Stimulated activated CD4-positive, alpha-beta T cell treated with anti-CD3 and anti-CD28 coated beads, Interleukin-4, amount 100 ng/mL, for 24 hours (primary cell): Measurements from ENCODE around the gene ZNF566.

Experiments
- DNase-seq: peaks from one replicate; pipeline ENCODE4 v3.0.0-alpha.2; 2020

Gene ZNF566

DNA sequence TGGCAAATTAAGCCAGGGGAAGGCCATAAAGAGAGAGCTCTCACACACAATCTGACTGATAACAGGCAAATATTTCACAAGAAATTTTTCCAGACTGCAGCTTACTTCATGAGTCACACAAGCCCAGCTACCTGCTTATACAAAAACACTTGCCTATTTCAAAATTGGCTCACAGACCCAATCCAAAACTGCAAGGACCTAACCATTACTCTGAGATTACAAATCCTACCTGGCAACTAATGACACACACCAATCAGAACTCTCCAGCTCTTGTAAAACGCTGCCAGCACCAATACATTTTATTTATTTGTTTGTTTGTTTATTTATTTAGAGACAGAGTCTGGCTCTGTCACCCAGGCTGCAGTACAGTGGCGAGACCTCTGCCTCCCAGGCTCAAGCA is 52.8 kb downstream of the ZNF566 start:
- no peak for DNase-seq

DNA sequence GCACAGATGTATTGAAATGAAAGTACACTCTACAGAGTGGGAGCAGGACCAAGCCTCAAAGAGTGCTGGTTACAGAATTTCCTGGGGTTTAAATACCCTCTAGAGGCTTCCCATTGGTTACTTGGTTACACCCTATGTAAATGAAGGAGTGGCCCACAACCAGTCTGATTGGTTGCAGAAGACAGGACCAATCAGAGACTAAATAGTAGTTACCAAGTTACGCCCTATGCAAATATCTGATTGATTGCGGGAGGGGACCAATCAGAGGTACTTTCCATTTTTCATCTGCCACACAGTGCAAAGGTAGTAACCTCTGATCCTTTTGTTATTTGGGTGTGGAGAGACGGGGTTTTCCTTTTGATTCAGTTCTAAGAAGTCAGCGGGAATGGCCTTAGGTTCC is 65.4 kb downstream of the ZNF566 start:
- no peak for DNase-seq

DNA sequence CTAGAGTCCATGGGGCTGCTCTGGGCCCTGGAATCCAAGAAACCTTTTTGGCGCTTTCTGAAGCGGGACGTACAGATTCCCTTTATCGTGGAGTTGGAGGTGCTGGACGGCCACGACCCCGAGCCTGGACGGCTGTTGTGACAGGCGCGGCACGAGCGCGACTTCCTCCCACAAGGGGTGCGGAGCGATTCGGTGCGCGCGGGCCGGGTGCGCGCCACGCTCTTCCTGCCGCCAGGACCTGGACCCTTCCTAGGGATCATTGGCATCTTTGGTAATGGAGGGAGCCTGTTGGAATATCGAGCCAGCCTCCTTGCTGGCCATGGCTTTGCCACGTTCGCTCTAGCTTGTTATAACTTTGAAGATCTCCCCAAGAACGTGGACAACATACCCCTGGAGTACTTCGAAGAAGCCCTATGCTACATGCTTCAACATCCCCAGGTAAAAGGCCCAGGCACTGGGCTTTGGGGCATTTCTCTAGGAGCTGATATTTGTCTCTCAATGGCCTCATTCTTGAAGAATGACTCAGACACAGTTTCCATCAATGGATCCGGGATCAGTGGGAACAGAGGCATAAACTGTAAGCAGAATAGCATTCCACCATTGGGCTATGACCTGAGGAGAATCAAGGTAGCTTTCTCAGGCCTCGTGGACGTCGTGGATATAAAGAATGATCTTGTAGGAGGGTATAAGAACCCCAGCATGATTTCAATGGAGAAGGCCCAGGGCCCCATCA is 67.4 kb downstream of the ZNF566 start:
- DNase-seq, result no peak

DNA sequence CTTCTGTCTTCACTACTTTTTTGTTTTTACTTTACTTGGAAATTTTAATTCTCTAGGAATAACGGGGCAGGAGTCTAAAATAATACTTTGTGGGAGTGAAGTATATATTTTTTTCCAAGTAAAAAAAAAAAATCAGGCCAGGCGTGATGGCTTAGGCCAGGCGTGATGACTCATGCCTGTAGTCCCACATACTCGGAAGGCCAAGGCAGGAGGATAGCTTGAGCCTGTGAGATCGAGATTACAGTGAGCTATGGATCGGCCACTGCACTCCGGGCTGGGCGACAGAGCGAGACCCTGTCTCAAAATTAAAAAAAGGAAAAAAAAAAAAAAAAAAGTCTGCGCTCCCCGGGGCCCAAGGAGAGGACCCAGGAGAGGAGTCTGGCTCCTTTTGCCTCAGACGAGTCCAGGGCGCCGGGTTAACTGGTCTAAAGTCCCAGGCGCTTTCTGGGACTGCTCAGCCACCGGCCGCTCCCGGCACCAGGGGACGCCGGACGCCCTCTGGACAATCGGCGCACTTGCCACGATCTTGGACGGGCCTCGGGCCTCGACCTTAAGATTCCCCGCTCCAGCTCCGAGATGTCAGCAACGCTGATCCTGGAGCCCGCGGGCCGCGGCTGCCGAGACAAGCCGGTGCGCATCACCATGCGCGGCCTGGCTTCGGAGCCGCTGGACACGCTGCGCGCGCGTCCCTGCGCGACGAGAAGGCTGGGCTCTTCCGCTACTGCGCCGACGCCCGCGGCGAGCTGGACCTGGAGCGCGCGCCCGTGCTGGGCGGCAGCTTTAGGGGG is 68.2 kb downstream of the ZNF566 start:
- no peak for DNase-seq

DNA sequence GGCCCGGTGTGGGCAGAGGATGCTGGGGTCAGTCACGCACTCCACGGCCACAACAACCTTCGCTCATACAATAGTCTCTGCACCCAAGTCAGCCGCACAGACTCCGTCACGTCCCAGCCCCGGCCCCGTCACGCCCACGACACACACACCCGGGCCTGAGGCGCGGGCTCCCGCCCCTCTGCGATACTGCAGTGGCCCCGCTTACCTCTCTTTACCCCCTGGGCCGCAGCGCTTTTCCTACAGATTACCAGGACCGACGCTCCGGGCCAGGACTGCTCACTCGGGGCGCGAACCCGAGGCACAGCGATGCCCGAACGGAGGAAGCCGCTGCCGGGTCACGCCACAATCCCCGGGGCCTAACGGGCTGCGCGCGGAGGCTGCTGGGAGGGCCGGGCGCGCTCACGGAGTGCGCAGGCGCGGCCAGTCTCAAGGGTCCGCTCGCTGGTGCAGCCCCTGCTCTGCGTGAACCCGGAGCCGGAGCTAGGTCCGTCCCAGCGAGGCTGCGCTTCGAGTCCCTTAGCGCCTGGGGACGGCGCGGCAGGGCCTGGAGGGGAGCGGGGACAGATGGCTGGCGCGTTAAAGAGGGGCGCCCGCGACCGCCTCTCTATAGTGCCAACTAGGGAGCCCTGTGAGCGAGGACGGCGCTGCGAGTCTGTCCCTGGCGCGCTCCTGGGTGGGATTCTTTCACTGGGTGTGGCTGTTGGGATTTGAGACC is 70.9 kb downstream of the ZNF566 start, which contains the start of gene ZFP82:
TSS of gene ZFP82 (minus strand) at position 358 of the 715 bp plus-strand sequence. CDS start 8,855 bp downstream, outside the sequence.
- peak; percentile 79 for DNase-seq

DNA sequence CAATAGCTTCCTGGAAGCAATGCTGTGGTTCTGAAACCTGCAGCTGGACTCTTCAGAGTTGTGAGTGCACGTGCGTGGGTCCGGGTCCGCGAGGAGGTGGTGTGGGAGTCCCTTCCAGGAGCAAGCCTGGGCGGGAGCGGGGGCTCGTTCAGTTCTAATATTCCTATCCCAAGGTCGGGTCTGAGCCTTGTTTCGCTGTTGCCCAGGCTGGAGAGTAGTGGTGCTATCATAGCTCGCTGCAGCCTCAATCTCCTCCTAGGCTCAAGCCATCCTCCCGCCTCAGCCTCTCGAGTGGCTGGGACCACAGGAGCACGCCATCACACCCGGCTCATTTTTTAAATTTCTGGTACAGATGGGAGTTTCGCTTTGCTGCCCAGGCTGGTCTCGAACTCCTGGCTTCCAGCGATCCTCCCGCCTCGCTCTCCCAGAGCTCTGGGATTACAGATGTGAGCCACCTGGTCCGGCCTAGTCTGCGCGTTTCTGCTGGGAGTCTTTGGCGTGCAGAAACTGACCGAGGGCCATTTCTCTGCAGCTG is 71.5 kb downstream of the ZNF566 start:
- no peak for DNase-seq

DNA sequence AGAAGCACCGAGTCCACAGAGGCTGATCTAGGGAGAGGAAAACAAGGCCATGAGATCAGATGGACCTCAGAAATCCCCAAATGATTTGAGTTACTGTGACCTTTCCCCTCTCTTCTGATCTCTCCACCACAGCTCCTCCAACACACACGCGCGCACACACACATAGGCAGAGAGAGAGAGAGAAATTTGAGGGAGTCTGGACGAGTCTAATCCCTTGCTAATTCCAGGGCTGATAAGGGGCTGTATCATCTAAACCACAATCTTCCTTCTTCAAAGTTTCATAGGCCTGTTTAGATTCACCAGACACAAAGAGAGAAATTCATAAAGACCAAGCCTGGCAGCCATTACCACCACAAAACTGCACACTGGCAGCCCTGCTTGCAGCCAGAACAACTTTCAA is 79.5 kb downstream of the ZNF566 start:
- no peak for DNase-seq

DNA sequence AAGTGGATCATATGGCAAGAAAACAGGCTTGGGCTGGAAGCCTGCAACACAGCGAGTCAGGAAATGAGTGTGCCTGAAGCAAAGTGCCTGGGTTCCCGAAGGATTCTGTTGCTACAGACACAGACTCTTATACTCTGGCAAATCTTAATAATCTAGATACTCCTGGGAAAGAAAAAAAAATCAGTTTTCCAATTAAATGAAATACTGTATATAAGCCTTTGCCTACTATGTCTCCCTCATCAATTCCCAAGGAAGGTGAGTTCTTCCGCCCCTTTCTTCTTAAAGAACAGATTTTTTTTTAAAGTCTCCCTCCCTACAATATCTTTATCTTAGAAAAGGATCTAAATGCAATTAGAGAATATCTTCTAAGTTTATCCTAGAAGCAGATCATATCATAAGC is 81.3 kb downstream of the ZNF566 start:
- DNase-seq, result no peak

DNA sequence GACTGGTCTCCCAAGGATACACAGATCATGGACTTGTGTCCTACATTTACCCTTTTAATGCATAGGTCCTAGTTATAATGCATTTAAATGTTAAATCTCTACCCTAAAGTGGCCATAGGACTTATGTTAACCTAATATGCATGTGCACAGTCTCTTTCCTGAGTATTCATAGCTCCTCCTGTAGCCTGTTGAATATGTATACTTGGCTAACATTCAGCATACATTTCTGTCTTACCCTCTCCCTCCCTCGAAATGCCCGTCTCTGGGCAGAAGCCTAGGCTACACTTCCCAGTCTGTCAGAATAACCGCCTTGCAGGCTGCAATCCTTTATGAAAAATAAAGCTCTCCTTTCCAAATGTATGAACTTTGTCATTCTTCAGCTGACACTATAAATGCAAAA is 84.9 kb downstream of the ZNF566 start:
- no peak for DNase-seq

DNA sequence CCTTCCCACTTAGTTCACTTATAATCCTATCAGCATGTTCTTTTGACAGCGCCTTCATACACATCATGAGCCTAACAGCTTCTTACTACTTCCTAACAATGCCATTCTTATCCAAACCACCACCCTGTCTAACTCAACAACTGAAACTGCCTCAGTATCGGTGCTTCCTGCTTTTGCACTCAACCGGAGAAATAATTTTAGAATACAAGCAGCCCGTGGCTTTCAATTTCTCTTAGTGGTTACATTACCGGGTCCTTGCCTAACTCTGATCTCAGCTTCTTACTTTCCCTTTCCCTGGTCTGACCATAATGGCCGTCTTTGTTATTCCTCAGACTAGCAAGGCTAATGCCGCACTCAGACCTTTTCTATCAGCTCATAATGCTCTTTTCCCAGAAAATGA is 87.9 kb downstream of the ZNF566 start:
- DNase-seq, result no peak

DNA sequence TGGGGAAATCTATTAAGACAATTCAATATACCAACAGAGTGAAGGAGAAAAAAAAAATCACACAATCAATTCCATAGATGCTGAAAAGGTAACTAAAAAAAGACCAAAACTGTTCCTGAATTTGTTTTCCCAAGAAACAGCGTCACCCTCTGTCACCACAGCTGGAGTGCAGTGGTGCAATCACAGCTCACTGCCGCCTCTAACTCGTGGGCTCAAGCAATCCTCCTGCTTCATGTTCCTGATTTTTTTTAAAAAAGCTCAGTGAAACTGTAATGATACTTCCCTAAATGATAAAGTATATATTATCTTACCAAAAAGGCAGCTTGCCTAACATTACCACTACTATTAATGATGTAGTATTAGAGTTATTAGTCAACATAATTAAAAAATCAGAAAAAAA is 90.8 kb downstream of the ZNF566 start:
- no peak for DNase-seq
